GM23248 (cell line): ENCODE results near the gene EGLN1.

ENCODE experiments used
- EZH2 ChIP-seq: fragments of 200-600 bp; sonication (generic); IDR thresholded peaks from 2 replicates; pipeline ENCODE4 v1.6.1; 2018; ENCODE audit warnings: antibody characterized with exemption, mild to moderate bottlenecking; ENCODE audit not compliant: insufficient read depth, poor library complexity, severe bottlenecking
- EZH2phosphoT487 ChIP-seq: fragments of 200-600 bp; sonication (generic); IDR thresholded peaks from 2 replicates; pipeline ENCODE4 v1.6.1; 2018; ENCODE audit warnings: antibody characterized with exemption, moderate library complexity, mild to moderate bottlenecking, low read depth; ENCODE audit not compliant: insufficient read depth

DNA sequence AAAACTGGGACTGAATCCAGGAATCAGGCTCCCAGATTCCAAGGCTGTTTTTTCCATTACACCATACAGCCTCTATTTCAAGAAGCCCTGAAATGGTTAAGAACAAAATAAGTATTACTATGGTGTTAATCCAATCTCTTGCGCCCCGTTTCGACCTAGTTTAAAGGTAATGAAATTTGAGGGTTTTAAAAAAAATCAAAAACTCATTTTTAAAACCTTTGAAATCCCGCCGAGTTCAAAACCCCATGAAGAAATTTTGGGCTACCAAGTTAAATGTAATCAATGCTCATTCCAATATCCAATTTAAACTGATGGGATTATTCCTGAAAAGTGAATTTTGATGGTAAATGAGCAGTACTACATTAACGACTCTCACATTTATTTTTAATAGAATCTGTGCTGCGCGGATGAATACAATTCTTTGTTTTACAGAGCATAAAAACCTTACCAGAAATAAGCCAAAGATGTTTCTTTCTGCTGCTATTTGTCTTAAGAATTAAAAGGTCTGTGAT, 767 bp upstream of the EGLN1 start:
- TF ChIP-seq EZH2phosphoT487 (no peak), EZH2 (no peak)
